ENCODE data around the gene TRAPPC14.
"Not testable (repeated sequence)": the region's sequence is repeated elsewhere in the genome, so short reads cannot be mapped to it uniquely, and the experiment has no call there.

The TRAPPC14 gene

DNA sequence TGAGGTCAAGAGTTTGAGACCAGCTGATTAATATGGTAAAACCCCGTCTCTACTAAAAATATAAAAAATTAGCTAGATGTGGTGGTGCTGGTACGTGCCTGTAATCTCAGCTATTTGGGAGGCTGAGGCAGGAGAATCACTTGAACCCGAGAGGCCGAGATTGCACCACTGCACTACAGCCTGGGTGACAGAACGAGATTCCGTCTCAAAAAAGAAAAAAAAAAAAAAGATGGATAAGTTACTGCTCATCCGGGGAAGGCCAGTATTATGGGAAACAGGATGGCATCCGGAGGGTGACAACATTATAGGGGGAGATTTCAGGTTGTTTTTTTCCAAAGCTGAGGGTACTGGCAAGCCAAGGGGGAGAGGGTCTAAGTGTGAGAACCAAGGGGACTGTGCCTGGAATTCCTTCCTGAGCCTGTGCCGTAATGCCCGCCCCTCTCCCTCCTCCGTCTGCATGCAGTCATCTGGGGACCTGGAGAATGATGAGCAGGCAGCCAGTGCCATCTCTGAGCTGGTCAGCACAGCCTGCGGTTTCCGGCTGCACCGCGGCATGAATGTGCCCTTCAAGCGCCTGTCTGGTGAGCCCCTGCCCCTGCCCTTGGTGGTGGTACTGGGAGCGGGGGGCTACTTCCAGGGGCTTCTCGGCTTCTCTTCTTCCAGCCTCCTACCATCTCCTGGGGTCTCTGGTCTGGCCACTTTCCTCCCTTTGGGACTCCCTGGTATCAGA is 5.4 kb downstream of the TRAPPC14 start:
- DNase-seq, result no peak

DNA sequence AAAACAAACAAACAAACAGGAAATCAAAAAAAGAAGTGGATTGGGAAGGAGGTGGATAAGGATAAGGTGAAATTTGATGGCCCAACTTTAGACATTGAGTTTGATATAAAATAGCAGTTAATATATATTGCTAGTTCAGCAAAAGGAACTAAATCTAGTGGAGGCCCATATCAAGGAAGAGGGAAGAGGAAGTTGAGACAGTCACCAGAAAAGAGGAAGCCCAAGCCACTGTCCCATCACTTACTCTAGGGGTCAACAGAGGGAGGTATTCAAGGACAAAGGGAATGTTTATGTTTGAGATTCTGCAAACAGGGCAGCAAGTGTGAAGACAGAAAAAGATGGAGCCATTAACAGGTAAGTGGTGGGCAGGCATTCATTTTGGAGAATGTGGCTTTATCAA is 6.1 kb downstream of the TRAPPC14 start:
- DNase-seq, result no peak

DNA sequence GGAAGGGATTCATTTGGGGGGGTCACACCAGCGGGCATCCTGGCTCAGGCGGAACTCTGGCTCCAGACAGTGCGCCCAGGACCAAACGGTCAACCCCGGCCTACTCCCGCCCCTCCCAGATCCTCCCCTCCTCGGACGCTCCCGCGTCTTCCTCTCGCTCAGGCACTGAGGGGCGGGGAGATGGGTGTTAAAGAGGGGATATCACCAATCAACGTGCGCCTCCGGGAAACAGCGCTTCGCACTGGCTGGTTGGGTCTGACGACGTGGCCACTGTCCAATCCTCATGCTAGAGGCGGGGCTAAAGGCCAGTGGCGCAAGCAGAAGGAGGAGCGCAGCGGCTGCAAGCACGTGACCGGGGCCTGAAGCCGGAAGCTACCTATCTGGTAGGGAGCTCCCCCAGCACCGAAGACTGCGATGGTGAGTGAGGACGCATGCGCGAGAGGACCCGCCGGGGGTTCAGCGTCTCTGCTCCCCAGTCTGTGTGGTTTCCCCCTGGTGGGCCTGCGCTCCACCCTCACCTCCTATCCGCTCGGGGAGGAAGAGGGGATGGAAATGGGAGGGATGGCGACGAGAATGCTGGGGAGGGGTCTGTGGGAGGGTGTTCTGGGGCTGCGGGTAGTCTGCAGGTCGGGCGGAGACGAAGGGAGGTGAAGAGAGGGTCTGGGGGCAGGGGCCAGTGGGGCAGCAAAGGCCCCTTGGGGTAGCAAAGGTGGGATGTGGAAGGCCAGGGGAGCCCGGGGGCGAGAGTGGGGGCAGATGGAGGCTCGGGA is 9.8 kb downstream of the TRAPPC14 start, which contains the start of gene LAMTOR4:
Gene LAMTOR4 (plus strand): TSS at position 360 of the 770 bp plus-strand sequence. CDS start 55 bp downstream, at position 415.
- DNase-seq, result peak; percentile 99 to 100

DNA sequence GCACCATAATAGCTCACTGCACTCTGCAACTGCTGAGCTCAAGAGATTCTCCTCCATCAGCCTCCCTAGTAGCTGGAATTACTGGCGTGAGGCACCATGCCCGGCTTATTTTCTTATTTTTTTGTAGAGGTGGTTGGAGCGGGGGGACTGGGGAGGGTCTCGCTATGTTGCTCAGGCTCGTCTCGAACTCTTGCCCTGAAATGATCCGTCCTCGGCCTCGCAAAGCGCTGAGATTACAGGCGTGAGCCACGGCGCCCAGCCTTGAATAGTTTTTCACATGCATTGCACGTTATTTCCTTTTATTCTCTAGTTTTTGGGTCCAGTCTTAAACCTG is 10.3 kb downstream of the TRAPPC14 start:
- DNase-seq, result no peak

DNA sequence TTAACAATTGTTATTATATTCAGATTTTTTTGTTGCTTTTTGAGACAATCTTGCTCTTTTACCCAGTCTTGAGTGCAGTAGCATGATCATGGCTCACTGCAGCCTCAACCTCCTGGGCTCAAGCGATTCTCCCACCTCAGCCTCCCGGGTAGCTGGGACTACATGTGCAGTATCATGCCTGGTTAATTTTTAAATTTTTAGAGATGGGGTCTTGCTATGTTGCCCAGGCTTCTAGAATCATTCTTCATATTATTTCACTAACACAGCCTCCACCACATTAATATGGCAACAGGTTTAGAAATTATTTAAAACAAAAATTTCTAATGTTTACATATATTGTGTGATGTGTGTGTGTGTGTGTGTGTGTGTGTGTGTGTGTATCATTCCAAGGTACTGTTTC is 11.2 kb downstream of the TRAPPC14 start:
- DNase-seq, result no peak

DNA sequence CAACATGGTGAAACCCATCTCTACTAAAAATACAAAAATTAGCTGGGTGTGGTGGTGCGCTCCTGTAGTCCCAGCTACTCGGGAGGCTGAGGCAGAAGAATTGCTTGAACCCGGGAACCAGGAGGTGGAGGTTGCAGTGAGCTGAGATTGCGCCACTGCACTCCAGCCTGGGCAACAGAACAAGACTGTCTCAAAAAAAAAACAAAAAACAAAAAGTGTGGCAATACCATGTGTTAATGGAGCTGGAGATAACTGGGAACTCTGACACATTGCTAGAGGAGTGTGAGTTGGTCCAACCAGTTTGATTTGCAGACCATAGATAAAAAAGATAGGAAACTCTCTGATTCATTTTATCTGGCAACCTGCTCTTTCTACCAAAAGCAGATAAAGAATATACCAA is 12.2 kb downstream of the TRAPPC14 start:
- DNase-seq, result not testable (repeated sequence)

DNA sequence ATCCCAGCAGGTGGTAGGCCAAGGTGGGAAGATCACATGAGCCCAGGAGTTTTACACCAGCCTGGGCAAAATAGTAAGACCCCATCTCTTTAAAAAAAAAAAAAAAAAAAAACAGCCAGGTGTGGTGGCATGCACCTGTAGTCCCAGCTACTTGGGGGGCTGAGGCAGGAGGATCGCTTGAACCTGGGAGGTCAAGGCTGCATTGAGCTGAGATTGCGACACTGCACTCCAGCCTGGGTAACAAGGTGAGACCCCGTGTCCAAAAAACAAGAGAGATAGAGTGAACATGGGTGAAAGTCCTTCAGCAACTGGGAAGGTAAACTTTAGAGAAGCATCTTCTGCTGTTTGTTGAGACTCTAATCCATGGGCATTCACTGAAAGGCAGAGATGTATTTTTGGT is 16.1 kb downstream of the TRAPPC14 start:
- DNase-seq, result no peak

DNA sequence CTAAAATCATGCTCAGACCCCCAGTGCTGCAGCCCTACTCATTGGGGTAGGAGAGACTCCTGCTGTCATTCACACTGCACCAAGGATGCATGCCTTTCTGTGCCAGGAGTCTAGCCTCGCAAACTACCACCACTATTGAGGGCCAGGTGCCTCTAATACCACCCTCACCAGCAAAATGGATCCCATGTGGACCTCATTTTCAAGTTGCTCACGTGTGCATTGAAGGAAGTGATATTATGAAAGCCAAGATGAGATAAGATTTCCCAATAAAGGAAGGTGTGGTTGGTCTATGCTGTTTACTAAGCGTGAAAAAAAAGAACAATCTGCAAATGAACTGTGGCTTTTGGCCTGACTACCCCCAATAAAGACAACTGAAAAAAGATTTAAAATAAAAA is 17.0 kb downstream of the TRAPPC14 start:
- no peak for DNase-seq

DNA sequence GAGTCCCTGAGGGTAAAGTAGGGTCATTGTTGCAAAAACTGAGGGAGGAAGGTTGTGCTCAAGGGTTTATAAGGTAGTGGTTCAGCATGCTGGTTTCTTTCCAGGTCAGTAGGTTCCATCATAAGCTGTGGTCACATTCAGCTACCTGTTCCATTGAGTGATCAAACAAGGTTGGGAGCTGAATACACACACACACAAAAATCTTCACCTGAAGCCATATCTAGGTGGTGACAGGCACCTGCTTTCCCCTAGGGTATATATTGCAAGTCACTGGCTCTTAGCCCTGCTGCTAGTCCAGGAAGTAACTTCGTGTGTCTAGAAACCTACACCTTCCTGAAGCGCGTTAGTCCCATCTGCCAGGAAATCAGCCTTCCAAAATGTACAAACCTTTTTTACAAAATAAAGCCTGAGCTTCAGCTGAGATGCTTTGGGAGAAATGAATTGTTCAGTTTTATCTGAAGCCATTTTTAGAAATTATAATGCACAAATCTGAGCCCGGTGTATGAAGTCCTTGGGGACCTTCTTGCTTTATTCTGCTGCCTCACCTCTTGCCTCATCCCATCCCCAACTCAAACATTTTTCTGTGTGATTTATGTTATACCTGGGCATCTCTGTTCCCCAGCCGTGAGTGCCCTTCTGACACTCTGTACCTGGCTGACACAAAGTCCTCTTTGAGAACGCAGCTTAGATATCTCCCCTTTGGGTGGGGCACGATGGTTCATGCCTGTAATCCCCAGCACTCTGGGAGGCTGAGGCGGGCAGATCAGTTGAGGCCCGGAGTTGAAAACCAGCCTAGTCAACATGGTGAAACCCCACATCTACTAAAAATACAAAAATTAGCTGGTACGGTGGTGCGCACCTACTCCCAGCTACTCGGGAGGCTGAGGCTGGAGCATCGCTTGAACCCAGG is 20.4 kb downstream of the TRAPPC14 start:
- DNase-seq, result no peak

DNA sequence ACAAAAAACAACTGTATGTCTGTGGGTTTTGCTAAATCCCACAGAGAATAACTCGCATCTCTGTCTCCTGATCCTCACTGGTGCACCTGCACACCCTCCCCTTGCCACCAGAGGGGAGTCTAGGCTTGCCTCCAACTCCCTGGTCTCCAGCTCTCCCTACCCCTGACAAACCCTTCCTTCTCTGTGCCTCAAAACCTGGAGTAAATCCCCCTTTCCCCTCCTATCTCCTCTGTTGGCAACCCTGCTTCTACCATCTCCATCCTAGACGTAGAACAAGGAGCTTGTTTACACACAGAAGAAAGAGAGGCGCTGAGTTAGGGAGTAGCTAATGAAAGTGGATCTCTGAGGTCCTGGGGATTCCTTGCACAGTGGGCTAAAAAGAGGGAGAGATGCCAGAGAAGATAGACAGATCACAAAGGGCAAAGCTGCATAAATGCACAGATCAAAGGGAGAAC is 25.8 kb downstream of the TRAPPC14 start:
- DNase-seq, result peak; percentile 75 to 76

DNA sequence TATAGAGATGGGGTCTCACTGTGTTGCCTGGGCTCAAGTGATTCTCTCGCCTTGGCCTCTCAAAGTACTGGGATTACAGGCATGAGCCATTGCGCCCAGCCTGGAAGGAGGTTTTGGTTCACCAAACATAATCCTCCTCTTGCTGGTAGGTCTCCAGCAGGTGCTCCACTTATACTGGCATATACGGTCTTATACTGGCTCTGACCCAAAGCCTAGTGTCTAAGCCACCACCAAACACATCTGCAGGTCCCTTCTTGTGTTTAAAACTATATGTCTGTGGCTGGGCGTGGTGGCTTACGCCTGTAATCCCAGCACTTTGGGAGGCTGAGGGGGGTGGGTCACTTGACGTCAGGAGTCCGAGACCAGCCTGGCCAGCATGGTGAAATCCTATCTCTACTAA is 26.4 kb downstream of the TRAPPC14 start:
- DNase-seq, result no peak

DNA sequence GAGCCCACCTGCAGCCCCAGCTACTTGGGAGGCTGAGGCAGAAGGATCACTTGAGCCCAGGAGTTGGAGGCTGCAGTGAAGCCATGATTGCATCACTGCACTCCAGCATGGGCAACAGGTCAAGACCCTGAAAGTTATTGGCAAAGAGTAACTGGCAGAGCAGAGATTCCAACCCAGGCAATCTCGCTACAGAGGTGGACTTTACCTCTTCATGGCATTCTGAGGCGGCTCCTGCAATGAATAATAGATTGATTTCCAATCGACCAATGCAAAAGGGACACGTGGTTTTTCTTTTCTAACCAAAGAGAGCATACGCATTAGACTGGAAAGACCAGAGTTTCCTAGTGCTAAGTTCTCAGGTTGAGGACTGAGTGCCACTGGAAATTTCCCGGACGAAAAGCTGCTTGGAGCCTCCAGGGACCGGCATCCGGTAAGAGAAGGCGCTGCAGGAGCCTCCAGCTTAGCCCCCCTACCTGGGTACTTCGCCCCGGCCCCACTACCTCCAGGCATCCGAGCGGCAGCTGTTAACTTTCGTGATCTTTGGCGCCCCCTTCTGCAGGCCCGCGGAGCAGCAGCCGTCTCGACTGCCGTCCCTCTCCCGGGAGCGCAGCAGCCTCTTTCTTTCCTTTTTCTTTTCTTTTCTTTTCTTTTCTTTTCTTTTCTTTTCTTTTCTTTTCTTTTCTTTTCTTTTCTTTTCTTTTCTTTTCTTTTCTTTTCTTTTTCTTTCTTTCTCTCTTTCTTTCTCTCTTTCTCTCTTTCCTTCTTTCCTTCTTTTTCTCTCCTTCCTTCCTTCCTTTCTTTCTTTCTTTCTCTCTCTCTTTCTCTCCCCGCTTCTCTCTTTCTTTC is 27.7 kb downstream of the TRAPPC14 start:
- DNase-seq, result peak; percentile 83

DNA sequence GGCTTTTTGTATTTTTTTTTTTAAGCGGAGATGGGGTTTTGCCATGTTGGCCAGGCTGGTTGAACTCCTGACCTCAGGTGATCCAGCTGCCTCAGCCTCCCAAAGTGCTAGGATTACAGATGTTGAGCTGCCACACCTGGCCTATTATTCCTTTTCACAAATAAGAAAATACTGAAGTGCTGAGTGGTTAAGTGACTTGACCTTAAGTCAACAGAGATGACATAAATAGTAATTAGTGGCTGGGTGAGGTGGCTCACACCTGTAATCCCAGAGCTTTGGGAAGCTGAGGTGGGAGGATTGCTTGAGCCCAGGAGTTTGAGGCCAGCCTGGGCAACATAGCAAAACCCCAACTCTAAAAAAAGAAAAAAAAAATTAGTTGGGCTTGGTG is 28.3 kb downstream of the TRAPPC14 start:
- not testable (repeated sequence) for DNase-seq

DNA sequence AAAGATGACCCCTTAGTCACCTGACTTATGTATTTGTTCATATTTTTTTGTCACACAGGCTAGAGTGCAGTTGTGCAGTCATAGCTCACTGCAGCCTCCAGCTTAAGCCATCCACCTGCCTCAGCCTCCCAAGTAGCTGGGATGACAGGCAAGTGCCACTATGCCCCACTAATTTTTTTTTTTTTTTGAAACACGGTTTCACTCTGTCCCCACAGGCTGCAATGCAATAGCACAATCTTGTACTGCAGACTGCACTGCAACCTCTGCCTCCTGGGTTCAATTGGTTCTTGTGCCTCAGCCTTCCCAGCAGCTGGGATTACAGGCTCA is 29.9 kb downstream of the TRAPPC14 start:
- no peak for DNase-seq

DNA sequence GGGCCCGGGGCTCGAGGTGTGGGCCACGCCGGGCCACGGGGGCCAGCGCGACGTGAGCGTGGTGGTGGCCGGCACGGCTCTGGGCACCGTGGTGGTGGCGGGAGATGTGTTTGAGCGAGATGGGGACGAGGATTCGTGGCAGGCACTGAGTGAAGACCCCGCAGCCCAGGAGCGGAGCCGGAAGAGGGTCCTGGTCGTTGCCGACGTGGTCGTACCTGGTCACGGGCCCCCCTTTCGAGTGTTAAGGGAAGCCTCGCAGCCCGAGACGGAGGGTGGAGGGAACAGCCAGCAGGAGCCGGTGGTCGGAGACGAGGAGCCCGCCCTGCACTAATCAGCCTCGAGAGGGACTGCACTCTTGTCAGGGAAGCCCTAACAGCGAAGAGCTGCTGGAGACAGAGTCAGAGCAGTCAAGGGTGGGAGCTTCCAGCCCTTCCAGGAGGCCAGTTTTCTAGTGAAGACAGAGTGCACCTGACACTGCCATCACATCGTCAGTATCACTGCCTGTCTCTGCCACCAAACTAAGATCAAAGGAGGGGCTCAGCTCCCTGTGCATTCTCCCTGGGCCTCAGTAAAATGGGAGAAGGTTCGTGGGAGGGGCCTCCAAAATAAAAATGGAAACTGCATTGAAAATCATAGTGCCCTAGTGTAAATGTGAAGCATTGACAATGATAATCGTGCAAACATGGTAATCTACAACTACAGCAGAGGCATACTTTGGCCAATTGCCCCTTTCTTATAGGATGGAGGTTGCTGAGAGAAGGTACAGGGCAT is 30.5 kb downstream of the TRAPPC14 start:
- no peak for DNase-seq

DNA sequence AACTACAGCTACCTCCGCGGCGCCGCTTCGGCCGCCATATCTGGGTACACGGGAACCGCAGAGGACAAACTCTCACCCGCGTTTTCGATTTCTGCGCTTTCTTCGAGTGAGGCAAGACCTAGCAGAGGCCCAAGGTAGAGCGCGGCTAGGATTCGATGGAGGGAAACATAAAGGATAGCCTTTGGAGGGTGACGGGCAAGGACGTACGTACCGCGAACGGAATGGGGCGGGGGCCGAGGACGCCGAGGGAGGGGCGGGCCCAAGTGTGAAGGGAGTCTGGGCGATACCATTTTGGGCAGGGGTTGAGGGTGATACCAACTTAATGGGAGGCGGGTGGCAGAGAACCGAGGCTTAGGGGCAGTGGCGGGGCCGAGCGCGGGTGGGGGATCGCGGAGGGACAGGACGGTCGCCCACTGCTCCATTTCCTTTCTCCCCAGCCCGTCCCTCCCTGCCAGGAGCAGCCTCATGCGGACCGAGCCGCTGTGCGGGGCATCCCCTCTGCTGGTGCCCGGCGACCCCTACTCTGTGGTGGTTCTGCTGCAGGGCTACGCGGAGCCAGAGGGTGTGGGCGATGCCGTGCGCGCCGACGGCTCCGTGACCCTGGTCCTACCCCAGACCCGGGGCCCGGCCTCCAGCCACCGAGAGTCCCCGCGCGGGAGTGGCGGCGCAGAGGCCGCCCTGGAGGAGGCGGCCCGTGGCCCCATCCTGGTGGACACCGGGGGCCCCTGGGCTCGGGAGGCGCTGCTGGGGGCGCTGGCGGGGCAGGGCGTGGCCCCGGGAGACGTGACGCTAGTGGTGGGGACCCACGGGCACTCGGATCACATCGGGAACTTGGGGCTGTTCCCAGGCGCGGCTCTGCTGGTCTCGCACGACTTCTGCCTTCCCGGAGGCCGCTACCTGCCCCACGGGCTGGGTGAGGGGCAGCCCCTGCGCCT is 31.3 kb downstream of the TRAPPC14 start, which contains the start of gene MBLAC1:
Gene MBLAC1 (plus strand): TSS at position 37 of the 935 bp plus-strand sequence. CDS start 429 bp downstream, at position 466.
- peak; percentile 87 to 94 for DNase-seq

DNA sequence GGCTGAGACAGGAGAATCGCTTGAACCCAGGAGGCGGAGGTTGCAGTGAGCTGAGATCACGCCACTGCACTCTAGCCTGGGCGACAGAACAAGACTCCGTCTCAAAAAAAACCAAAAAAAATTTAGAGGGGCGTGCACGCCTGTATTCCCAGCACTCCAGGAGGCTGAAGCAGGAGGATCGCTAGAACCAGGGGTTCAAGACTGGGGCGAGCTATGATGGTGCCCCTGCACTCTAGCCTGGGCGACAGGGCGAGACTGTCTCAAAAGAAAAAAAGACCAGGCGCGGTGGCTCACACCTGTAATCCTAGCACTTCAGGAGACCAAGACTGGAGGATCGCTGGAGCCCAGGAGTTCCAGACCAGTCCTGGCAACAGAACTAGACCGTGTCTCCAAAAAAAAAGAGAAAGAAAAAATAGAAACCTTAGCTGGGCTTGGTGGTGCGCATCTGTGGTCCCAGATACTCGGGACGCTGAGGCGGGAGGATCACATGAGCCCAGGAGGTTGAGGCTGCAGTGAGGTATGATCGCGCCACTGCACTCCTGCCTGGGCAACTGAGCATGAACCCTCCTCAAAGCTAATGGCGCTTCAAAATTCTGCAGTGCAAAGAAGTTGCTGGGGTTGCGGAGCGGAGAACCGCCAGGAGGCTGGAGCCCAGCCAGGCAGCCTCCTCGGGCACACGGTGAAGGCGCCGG is 32.1 kb downstream of the TRAPPC14 start:
- no peak for DNase-seq

DNA sequence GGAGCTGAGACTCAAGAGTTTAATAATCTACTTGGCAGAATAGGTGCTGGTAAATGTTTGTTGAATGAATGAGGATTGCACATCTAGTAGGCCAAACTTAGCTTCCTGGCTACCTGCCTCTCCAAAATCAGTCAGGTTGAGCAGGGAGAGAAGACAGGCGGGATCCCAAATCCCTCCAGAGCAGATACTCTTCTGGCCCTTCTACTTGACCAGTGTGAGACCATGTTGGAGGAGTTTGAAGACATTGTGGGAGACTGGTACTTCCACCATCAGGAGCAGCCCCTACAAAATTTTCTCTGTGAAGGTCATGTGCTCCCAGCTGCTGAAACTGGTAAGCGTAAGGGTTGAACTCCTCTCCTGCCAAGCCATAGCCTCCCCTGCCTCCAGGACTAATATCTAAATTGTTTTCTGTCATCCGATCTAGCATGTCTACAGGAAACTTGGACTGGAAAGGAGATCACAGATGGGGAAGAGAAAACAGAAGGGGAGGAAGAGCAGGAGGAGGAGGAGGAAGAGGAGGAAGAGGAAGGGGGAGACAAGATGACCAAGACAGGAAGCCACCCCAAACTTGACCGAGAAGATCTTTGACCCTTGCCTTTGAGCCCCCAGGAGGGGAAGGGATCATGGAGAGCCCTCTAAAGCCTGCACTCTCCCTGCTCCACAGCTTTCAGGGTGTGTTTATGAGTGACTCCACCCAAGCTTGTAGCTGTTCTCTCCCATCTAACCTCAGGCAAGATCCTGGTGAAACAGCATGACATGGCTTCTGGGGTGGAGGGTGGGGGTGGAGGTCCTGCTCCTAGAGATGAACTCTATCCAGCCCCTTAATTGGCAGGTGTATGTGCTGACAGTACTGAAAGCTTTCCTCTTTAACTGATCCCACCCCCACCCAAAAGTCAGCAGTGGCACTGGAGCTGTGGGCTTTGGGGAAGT is 34.0 kb downstream of the TRAPPC14 start:
- no peak for DNase-seq

DNA sequence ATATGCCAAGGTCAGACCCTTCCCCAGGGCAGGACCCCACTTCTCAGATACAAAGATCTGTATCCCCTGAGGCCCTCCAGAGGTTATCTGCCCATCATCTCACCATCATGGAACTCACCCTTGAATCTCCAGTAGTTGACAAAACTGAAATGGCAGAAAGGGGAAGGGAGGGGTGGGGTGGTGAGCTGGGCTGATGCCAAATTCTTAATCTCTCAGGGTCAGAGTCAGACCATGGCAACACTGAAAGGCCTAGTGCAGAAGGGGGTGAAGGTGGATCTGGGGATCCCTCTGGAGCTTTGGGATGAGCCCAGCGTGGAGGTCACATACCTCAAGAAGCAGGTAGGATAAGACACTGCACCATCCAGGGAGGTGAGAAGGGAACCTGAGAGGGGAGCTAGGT is 36.0 kb downstream of the TRAPPC14 start:
- no peak for DNase-seq

All from CD4-positive, alpha-beta T cell treated with Interleukin-1 beta for 1 hour (primary cell).